ENCODE results near the gene EIF4A2. TPM values are rescaled to one million over a fixed set of nuclear protein-coding genes. Genes with fewer than 3 reads are reported as not detected.

Gene EIF4A2
- total RNA-seq, 1 donor from 2014 or later = 366 TPM

GRCh38 chr3:186826410-186826975, 43.1 kb downstream of the EIF4A2 start:
- no peak for TF ChIP-seq CTCF (conservative IDR thresholded peaks at IDR 0.05; ENCODE audit: low read depth, low read length)
- DNase-seq (ENCODE audit: low read depth) = no peak

GRCh38 chr3:186826976-186827857, 43.8 kb downstream of the EIF4A2 start:
- no peak for TF ChIP-seq CTCF (conservative IDR thresholded peaks at IDR 0.05; ENCODE audit: low read depth, low read length)
- H3K4me3 ChIP-seq (ENCODE audit: low read depth, low read length) = peak overlapping the region; percentile 56
- DNase-seq (ENCODE audit: low read depth) = no peak

More at GRCh38 chr3:186826410-186826975, 43.1 kb downstream of the EIF4A2 start:
- peak overlapping the region; percentile 56 for H3K4me3 ChIP-seq (ENCODE audit: low read depth, low read length)

GRCh38 chr3:186828340-186828739, 45.0 kb downstream of the EIF4A2 start:
- DNase-seq (ENCODE audit: low read depth) = no peak
- TF ChIP-seq CTCF (conservative IDR thresholded peaks at IDR 0.05; ENCODE audit: low read depth, low read length) = no peak
- no peak overlapping the region for H3K4me3 ChIP-seq (ENCODE audit: low read depth, low read length)

- H3K4me3 ChIP-seq (ENCODE audit: low read depth, low read length) = no peak overlapping the region
- DNase-seq (ENCODE audit: low read depth) = no peak
- no peak for TF ChIP-seq CTCF (conservative IDR thresholded peaks at IDR 0.05; ENCODE audit: low read depth, low read length)
Observed at GRCh38 chr3:186831798-186832197, 48.4 kb downstream of the EIF4A2 start.

DNA sequence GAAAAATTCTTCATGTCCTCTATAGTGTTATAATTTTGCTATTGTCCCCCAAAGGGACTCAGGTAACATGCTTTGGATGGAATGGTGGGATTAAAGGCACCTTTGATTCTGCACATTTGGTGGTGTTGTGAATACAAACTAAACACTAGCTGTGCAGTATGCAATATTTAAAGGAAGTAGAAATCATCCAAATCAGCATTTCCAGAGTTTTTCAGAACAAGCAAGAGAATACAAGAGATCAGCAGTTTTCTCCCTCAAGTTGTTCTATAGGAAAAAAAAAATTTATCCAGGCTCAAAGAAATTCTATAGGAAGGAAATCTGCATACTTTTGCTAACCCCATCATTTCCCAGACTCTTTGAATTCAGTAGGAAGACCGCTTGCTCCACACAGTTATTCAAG, 48.9 kb downstream of the EIF4A2 start:
- DNase-seq (ENCODE audit: low read depth) = no peak

More for the DNA sequence above, 48.9 kb downstream of the EIF4A2 start:
- H3K4me3 ChIP-seq (ENCODE audit: low read depth, low read length) = no peak overlapping the region
- no peak for TF ChIP-seq CTCF (conservative IDR thresholded peaks at IDR 0.05; ENCODE audit: low read depth, low read length)

Other genes with a start within 250 kb of the EIF4A2 start
- gene CRYGS, start 239.2 kb upstream of the EIF4A2 start, total RNA-seq = 0.43 TPM in 1 of 2 replicates, not detected in the other
- gene TBCCD1, start 216.2 kb upstream of the EIF4A2 start, total RNA-seq = 10.8 and 14.9 TPM in 2 replicates
- gene DNAJB11, start 212.9 kb upstream of the EIF4A2 start, total RNA-seq = 76.7 and 96.3 TPM in 2 replicates
- not detected in 2 replicates for gene AHSG, start 170.5 kb upstream of the EIF4A2 start, total RNA-seq
- 0.36 TPM in 1 of 2 replicates, not detected in the other for gene FETUB, start 143.2 kb upstream of the EIF4A2 start, total RNA-seq
- not detected in 2 replicates for gene HRG, start 117.6 kb upstream of the EIF4A2 start, total RNA-seq
- gene KNG1, start 66.2 kb upstream of the EIF4A2 start, total RNA-seq = not detected in 2 replicates
- 76.1 and 97.8 TPM in 2 replicates for gene RFC4, start 22.9 kb downstream of the EIF4A2 start, total RNA-seq
- not detected in 2 replicates for gene ADIPOQ, start 59.1 kb downstream of the EIF4A2 start, total RNA-seq
- gene ST6GAL1, start 146.9 kb downstream of the EIF4A2 start, total RNA-seq = 23.1 and 35.8 TPM in 2 replicates